ENCODE results near the gene BCL7A. TPM values are rescaled to one million over a fixed set of nuclear protein-coding genes. Genes with fewer than 3 reads are reported as not detected.

Gene BCL7A
- total and polyA plus RNA-seq, 5 donors from 2014 or later, result 0.35 to 2.0 (median 0.60) TPM

- no peak for ATAC-seq (ENCODE audit: low read depth in 2 of 2)
- H3K9me3 Mint-ChIP-seq, result no peaks in the 10 kb centered on the region
These were observed 21.8 kb downstream of the BCL7A start for GRCh38 chr12:122043476-122043875.

GRCh38 chr12:122045262-122045661 lies 23.6 kb downstream of the BCL7A start:
- no peaks in the 10 kb centered on the region for H3K9me3 Mint-ChIP-seq

More at GRCh38 chr12:122043476-122043875, 21.8 kb downstream of the BCL7A start:
- H3K27me3 Mint-ChIP-seq, result no peaks in the 10 kb centered on the region
- H3K4me1 Mint-ChIP-seq, result no peaks in the 10 kb centered on the region
- peaks cover 5% of the 10 kb centered on the region for H3K36me3 Mint-ChIP-seq
- H3K36me3 ChIP-seq (ENCODE audit: control insufficient read depth, insufficient read depth, low read length), result no peaks in the 10 kb centered on the region
- no peak overlapping the region for H3K4me3 ChIP-seq (ENCODE audit: low read depth, low read length)
- no peak for DNase-seq
- no peak overlapping the region for H3K4me3 Mint-ChIP-seq
- no peak overlapping the region for H3K27ac Mint-ChIP-seq
- H3K27me3 ChIP-seq (ENCODE audit: control insufficient read depth, insufficient read depth, low read length), result no peaks in the 10 kb centered on the region
- H3K4me1 ChIP-seq (ENCODE audit: control insufficient read depth, insufficient read depth, low read length, poor library complexity, severe bottlenecking), result no peaks in the 10 kb centered on the region
- H3K9me3 ChIP-seq (ENCODE audit: control insufficient read depth in 2 of 2, low read length in 2 of 2), result no peaks in the 10 kb centered on the region
- no peak overlapping the region for H3K27ac ChIP-seq (ENCODE audit: insufficient read depth, low read length, poor library complexity, severe bottlenecking)

GRCh38 chr12:122046145-122046544 lies 24.5 kb downstream of the BCL7A start:
- H3K9me3 Mint-ChIP-seq, result no peaks in the 10 kb centered on the region
- no peaks in the 10 kb centered on the region for H3K9me3 ChIP-seq (ENCODE audit: control insufficient read depth in 2 of 2, low read length in 2 of 2)
- no peak for ATAC-seq (ENCODE audit: low read depth in 2 of 2)
- no peaks in the 10 kb centered on the region for H3K36me3 Mint-ChIP-seq
- no peak overlapping the region for H3K4me3 ChIP-seq (ENCODE audit: low read depth, low read length)
- H3K27me3 Mint-ChIP-seq, result no peaks in the 10 kb centered on the region
- no peak overlapping the region for H3K4me3 Mint-ChIP-seq
- no peaks in the 10 kb centered on the region for H3K36me3 ChIP-seq (ENCODE audit: control insufficient read depth, insufficient read depth, low read length)
- H3K4me1 ChIP-seq (ENCODE audit: control insufficient read depth, insufficient read depth, low read length, poor library complexity, severe bottlenecking), result no peaks in the 10 kb centered on the region
- H3K27ac ChIP-seq (ENCODE audit: insufficient read depth, low read length, poor library complexity, severe bottlenecking), result no peak overlapping the region
- H3K27me3 ChIP-seq (ENCODE audit: control insufficient read depth, insufficient read depth, low read length), result no peaks in the 10 kb centered on the region
- H3K4me1 Mint-ChIP-seq, result no peaks in the 10 kb centered on the region
- H3K27ac Mint-ChIP-seq, result peak overlapping the region in 1 of 3 donors; percentile 77
- DNase-seq, result no peak

More at GRCh38 chr12:122045262-122045661, 23.6 kb downstream of the BCL7A start:
- no peak overlapping the region for H3K27ac ChIP-seq (ENCODE audit: insufficient read depth, low read length, poor library complexity, severe bottlenecking)
- DNase-seq (no peak), ATAC-seq (ENCODE audit: low read depth in 2 of 2) (no peak)
- peak overlapping the region in 1 of 3 donors; percentile 15 for H3K27ac Mint-ChIP-seq
- H3K36me3 ChIP-seq (ENCODE audit: control insufficient read depth, insufficient read depth, low read length), result no peaks in the 10 kb centered on the region
- no peaks in the 10 kb centered on the region for H3K9me3 ChIP-seq (ENCODE audit: control insufficient read depth in 2 of 2, low read length in 2 of 2)
- H3K4me3 Mint-ChIP-seq, result no peak overlapping the region
- H3K27me3 Mint-ChIP-seq, result no peaks in the 10 kb centered on the region
- H3K4me1 ChIP-seq (ENCODE audit: control insufficient read depth, insufficient read depth, low read length, poor library complexity, severe bottlenecking), result no peaks in the 10 kb centered on the region
- H3K4me1 Mint-ChIP-seq, result no peaks in the 10 kb centered on the region
- no peak overlapping the region for H3K4me3 ChIP-seq (ENCODE audit: low read depth, low read length)
- H3K36me3 Mint-ChIP-seq, result peaks cover 5% of the 10 kb centered on the region
- no peaks in the 10 kb centered on the region for H3K27me3 ChIP-seq (ENCODE audit: control insufficient read depth, insufficient read depth, low read length)

GRCh38 chr12:122048151-122048550 lies 26.5 kb downstream of the BCL7A start:
- Mint-ChIP-seq H3K27ac (no peak overlapping the region), H3K9me3 (no peaks in the 10 kb centered on the region), H3K4me3 (no peak overlapping the region), H3K4me1 (no peaks in the 10 kb centered on the region), H3K27me3 (no peaks in the 10 kb centered on the region), H3K36me3 (no peaks in the 10 kb centered on the region)
- no peaks in the 10 kb centered on the region for H3K27me3 ChIP-seq (ENCODE audit: control insufficient read depth, insufficient read depth, low read length)
- no peaks in the 10 kb centered on the region for H3K4me1 ChIP-seq (ENCODE audit: control insufficient read depth, insufficient read depth, low read length, poor library complexity, severe bottlenecking)
- ATAC-seq (ENCODE audit: low read depth in 2 of 2) (no peak), DNase-seq (no peak)
- no peaks in the 10 kb centered on the region for H3K36me3 ChIP-seq (ENCODE audit: control insufficient read depth, insufficient read depth, low read length)
- no peaks in the 10 kb centered on the region for H3K9me3 ChIP-seq (ENCODE audit: control insufficient read depth in 2 of 2, low read length in 2 of 2)
- H3K27ac ChIP-seq (ENCODE audit: insufficient read depth, low read length, poor library complexity, severe bottlenecking), result no peak overlapping the region
- H3K4me3 ChIP-seq (ENCODE audit: low read depth, low read length), result no peak overlapping the region

GRCh38 chr12:122049827-122050226 lies 28.1 kb downstream of the BCL7A start:
- Histone ChIP-seq H3K36me3 (ENCODE audit: control insufficient read depth, insufficient read depth, low read length) (no peaks in the 10 kb centered on the region), H3K4me3 (ENCODE audit: low read depth, low read length) (no peak overlapping the region), H3K9me3 (ENCODE audit: control insufficient read depth in 2 of 2, low read length in 2 of 2) (no peaks in the 10 kb centered on the region), H3K27ac (ENCODE audit: insufficient read depth, low read length, poor library complexity, severe bottlenecking) (no peak overlapping the region), H3K4me1 (ENCODE audit: control insufficient read depth, insufficient read depth, low read length, poor library complexity, severe bottlenecking) (peaks cover 4% of the 10 kb centered on the region), H3K27me3 (ENCODE audit: control insufficient read depth, insufficient read depth, low read length) (no peaks in the 10 kb centered on the region)
- Mint-ChIP-seq H3K9me3 (no peaks in the 10 kb centered on the region), H3K27ac (no peak overlapping the region), H3K36me3 (no peaks in the 10 kb centered on the region), H3K4me3 (no peak overlapping the region), H3K27me3 (no peaks in the 10 kb centered on the region), H3K4me1 (peaks cover 0 to 7% (median 0%) of the 10 kb centered on the region in 4 donors)
- ATAC-seq (ENCODE audit: low read depth in 2 of 2) (no peak), DNase-seq (no peak)

- Mint-ChIP-seq H3K4me3 (no peak overlapping the region), H3K9me3 (no peaks in the 10 kb centered on the region), H3K27ac (no peak overlapping the region), H3K27me3 (no peaks in the 10 kb centered on the region), H3K4me1 (peaks cover 0 to 8% (median 0%) of the 10 kb centered on the region in 4 donors), H3K36me3 (no peaks in the 10 kb centered on the region)
- no peak overlapping the region for H3K4me3 ChIP-seq (ENCODE audit: low read depth, low read length)
- H3K9me3 ChIP-seq (ENCODE audit: control insufficient read depth in 2 of 2, low read length in 2 of 2), result no peaks in the 10 kb centered on the region
- H3K36me3 ChIP-seq (ENCODE audit: control insufficient read depth, insufficient read depth, low read length), result no peaks in the 10 kb centered on the region
- H3K27ac ChIP-seq (ENCODE audit: insufficient read depth, low read length, poor library complexity, severe bottlenecking), result no peak overlapping the region
- peaks cover 4% of the 10 kb centered on the region for H3K4me1 ChIP-seq (ENCODE audit: control insufficient read depth, insufficient read depth, low read length, poor library complexity, severe bottlenecking)
- DNase-seq (no peak), ATAC-seq (ENCODE audit: low read depth in 2 of 2) (no peak)
- H3K27me3 ChIP-seq (ENCODE audit: control insufficient read depth, insufficient read depth, low read length), result no peaks in the 10 kb centered on the region
These were observed 29.0 kb downstream of the BCL7A start for GRCh38 chr12:122050706-122051105.

- no peak for ATAC-seq (ENCODE audit: low read depth in 2 of 2)
- H3K4me1 Mint-ChIP-seq, result peaks cover 0 to 8% (median 0%) of the 10 kb centered on the region in 4 donors
These were observed 29.7 kb downstream of the BCL7A start for GRCh38 chr12:122051231-122051876.

GRCh38 chr12:122052285-122052684 lies 30.6 kb downstream of the BCL7A start:
- no peaks in the 10 kb centered on the region for H3K9me3 Mint-ChIP-seq
- peaks cover 0 to 8% (median 0%) of the 10 kb centered on the region in 4 donors for H3K4me1 Mint-ChIP-seq
- H3K27ac ChIP-seq (ENCODE audit: insufficient read depth, low read length, poor library complexity, severe bottlenecking), result no peak overlapping the region
- no peaks in the 10 kb centered on the region for H3K27me3 ChIP-seq (ENCODE audit: control insufficient read depth, insufficient read depth, low read length)
- no peaks in the 10 kb centered on the region for H3K27me3 Mint-ChIP-seq
- H3K27ac Mint-ChIP-seq, result no peak overlapping the region
- H3K4me3 Mint-ChIP-seq, result no peak overlapping the region
- H3K36me3 Mint-ChIP-seq, result no peaks in the 10 kb centered on the region
- H3K9me3 ChIP-seq (ENCODE audit: control insufficient read depth in 2 of 2, low read length in 2 of 2), result no peaks in the 10 kb centered on the region
- H3K4me3 ChIP-seq (ENCODE audit: low read depth, low read length), result no peak overlapping the region
- no peak for DNase-seq
- H3K36me3 ChIP-seq (ENCODE audit: control insufficient read depth, insufficient read depth, low read length), result no peaks in the 10 kb centered on the region
- ATAC-seq (ENCODE audit: low read depth in 2 of 2), result no peak
- peaks cover 4% of the 10 kb centered on the region for H3K4me1 ChIP-seq (ENCODE audit: control insufficient read depth, insufficient read depth, low read length, poor library complexity, severe bottlenecking)

More at GRCh38 chr12:122051231-122051876, 29.7 kb downstream of the BCL7A start:
- H3K27me3 Mint-ChIP-seq, result no peaks in the 10 kb centered on the region
- H3K27ac Mint-ChIP-seq, result no peak overlapping the region
- no peaks in the 10 kb centered on the region for H3K36me3 Mint-ChIP-seq
- H3K27ac ChIP-seq (ENCODE audit: insufficient read depth, low read length, poor library complexity, severe bottlenecking), result no peak overlapping the region
- peaks cover 4% of the 10 kb centered on the region for H3K4me1 ChIP-seq (ENCODE audit: control insufficient read depth, insufficient read depth, low read length, poor library complexity, severe bottlenecking)
- no peaks in the 10 kb centered on the region for H3K27me3 ChIP-seq (ENCODE audit: control insufficient read depth, insufficient read depth, low read length)
- no peak overlapping the region for H3K4me3 Mint-ChIP-seq
- H3K9me3 ChIP-seq (ENCODE audit: control insufficient read depth in 2 of 2, low read length in 2 of 2), result no peaks in the 10 kb centered on the region
- no peak overlapping the region for H3K4me3 ChIP-seq (ENCODE audit: low read depth, low read length)
- H3K9me3 Mint-ChIP-seq, result no peaks in the 10 kb centered on the region
- H3K36me3 ChIP-seq (ENCODE audit: control insufficient read depth, insufficient read depth, low read length), result no peaks in the 10 kb centered on the region
- DNase-seq, result no peak
